ENCODE data around the gene IRF2BP1.
A peak's percentile ranks its signal among the peaks of the same experiment; 100 is the strongest.
"Not testable (repeated sequence)": the region's sequence is repeated elsewhere in the genome, so short reads cannot be mapped to it uniquely, and the experiment has no call there.

IRF2BP1 gene

GRCh38 chr19:45895983-45896599 is 10.2 kb upstream of the IRF2BP1 start:
- H3K36me3 ChIP-seq (ENCODE audit: insufficient read depth, low read length); H3K9me3 ChIP-seq (ENCODE audit: control insufficient read depth, insufficient read depth, low read length); H3K4me1 ChIP-seq (ENCODE audit: insufficient read depth, low read length); H3K9ac ChIP-seq (ENCODE audit: low read depth, low read length): not testable (repeated sequence)

- 0 out of 2 replicates have a peak, but pooled peaks cover under 1% of the 10 kb centered on the region for H3K4me1 ChIP-seq (ENCODE audit: insufficient read depth, low read length)
- no peaks in the 10 kb centered on the region for H3K9me3 ChIP-seq (ENCODE audit: control insufficient read depth, insufficient read depth, low read length)
- no peak overlapping the region for H3K9ac ChIP-seq (ENCODE audit: low read depth, low read length)
- peaks cover 3% of the 10 kb centered on the region; the same call in 1 of the 2 replicates for H3K36me3 ChIP-seq (ENCODE audit: insufficient read depth, low read length)
Observed at GRCh38 chr19:45895519-45895972, 9.6 kb upstream of the IRF2BP1 start.

- Histone ChIP-seq H3K9me3 (ENCODE audit: control insufficient read depth, insufficient read depth, low read length) (no peaks in the 10 kb centered on the region), H3K9ac (ENCODE audit: low read depth, low read length) (no peak overlapping the region), H3K4me1 (ENCODE audit: insufficient read depth, low read length) (no peaks in the 10 kb centered on the region), H3K36me3 (ENCODE audit: insufficient read depth, low read length) (no peaks in the 10 kb centered on the region)
Observed at GRCh38 chr19:45890877-45891276, 4.9 kb upstream of the IRF2BP1 start.

GRCh38 chr19:45889210-45889885 is 3.4 kb upstream of the IRF2BP1 start:
- no peaks in the 10 kb centered on the region for H3K4me1 ChIP-seq (ENCODE audit: insufficient read depth, low read length)
- H3K9me3 ChIP-seq (ENCODE audit: control insufficient read depth, insufficient read depth, low read length): no peaks in the 10 kb centered on the region
- H3K9ac ChIP-seq (ENCODE audit: low read depth, low read length): no peak overlapping the region
- no peaks in the 10 kb centered on the region for H3K36me3 ChIP-seq (ENCODE audit: insufficient read depth, low read length)

GRCh38 chr19:45887200-45887710 is 1.3 kb upstream of the IRF2BP1 start:
- H3K4me1 ChIP-seq (ENCODE audit: insufficient read depth, low read length): peaks cover under 1% of the 10 kb centered on the region; the same call in 1 of the 2 replicates

GRCh38 chr19:45886427-45887199 is 672 bp upstream of the IRF2BP1 start:
- no peaks in the 10 kb centered on the region for H3K9me3 ChIP-seq (ENCODE audit: control insufficient read depth, insufficient read depth, low read length)
- peak overlapping the region; percentile 99 for H3K9ac ChIP-seq (ENCODE audit: low read depth, low read length)
- peaks cover 7% of the 10 kb centered on the region; the same call in 1 of the 2 replicates for H3K4me1 ChIP-seq (ENCODE audit: insufficient read depth, low read length)
- no peaks in the 10 kb centered on the region for H3K36me3 ChIP-seq (ENCODE audit: insufficient read depth, low read length)

More at GRCh38 chr19:45887200-45887710, 1.3 kb upstream of the IRF2BP1 start:
- Histone ChIP-seq H3K9ac (ENCODE audit: low read depth, low read length) (peak overlapping the region; percentile 99), H3K36me3 (ENCODE audit: insufficient read depth, low read length) (no peaks in the 10 kb centered on the region), H3K9me3 (ENCODE audit: control insufficient read depth, insufficient read depth, low read length) (no peaks in the 10 kb centered on the region)

- peak overlapping the region; percentile 99; the same call in 1 of the 2 replicates for H3K9ac ChIP-seq (ENCODE audit: low read depth, low read length)
- no peaks in the 10 kb centered on the region for H3K9me3 ChIP-seq (ENCODE audit: control insufficient read depth, insufficient read depth, low read length)
- H3K4me1 ChIP-seq (ENCODE audit: insufficient read depth, low read length): peaks cover 14% of the 10 kb centered on the region
- H3K36me3 ChIP-seq (ENCODE audit: insufficient read depth, low read length): no peaks in the 10 kb centered on the region
Observed at GRCh38 chr19:45884682-45885555, 1.0 kb downstream of the IRF2BP1 start.

- H3K4me1 ChIP-seq (ENCODE audit: insufficient read depth, low read length): peaks cover 14% of the 10 kb centered on the region
- no peaks in the 10 kb centered on the region for H3K36me3 ChIP-seq (ENCODE audit: insufficient read depth, low read length)
- H3K9ac ChIP-seq (ENCODE audit: low read depth, low read length): no peak overlapping the region
- H3K9me3 ChIP-seq (ENCODE audit: control insufficient read depth, insufficient read depth, low read length): no peaks in the 10 kb centered on the region
Observed at GRCh38 chr19:45883881-45884681, 1.9 kb downstream of the IRF2BP1 start.

- no peak overlapping the region for H3K9ac ChIP-seq (ENCODE audit: low read depth, low read length)
- H3K36me3 ChIP-seq (ENCODE audit: insufficient read depth, low read length): no peaks in the 10 kb centered on the region
- no peaks in the 10 kb centered on the region for H3K9me3 ChIP-seq (ENCODE audit: control insufficient read depth, insufficient read depth, low read length)
- peaks cover 15% of the 10 kb centered on the region for H3K4me1 ChIP-seq (ENCODE audit: insufficient read depth, low read length)
Observed at GRCh38 chr19:45883586-45883880, 2.4 kb downstream of the IRF2BP1 start.

- peak overlapping the region; percentile 54 for H3K9ac ChIP-seq (ENCODE audit: low read depth, low read length)
- H3K9me3 ChIP-seq (ENCODE audit: control insufficient read depth, insufficient read depth, low read length): no peaks in the 10 kb centered on the region
- H3K36me3 ChIP-seq (ENCODE audit: insufficient read depth, low read length): no peaks in the 10 kb centered on the region
- H3K4me1 ChIP-seq (ENCODE audit: insufficient read depth, low read length): peaks cover 17% of the 10 kb centered on the region
Observed at GRCh38 chr19:45882652-45883585, 3.0 kb downstream of the IRF2BP1 start.

GRCh38 chr19:45881909-45882528 is 3.9 kb downstream of the IRF2BP1 start:
- Histone ChIP-seq H3K9me3 (ENCODE audit: control insufficient read depth, insufficient read depth, low read length) (no peaks in the 10 kb centered on the region), H3K9ac (ENCODE audit: low read depth, low read length) (peak overlapping the region; percentile 54), H3K4me1 (ENCODE audit: insufficient read depth, low read length) (peaks cover 22% of the 10 kb centered on the region), H3K36me3 (ENCODE audit: insufficient read depth, low read length) (no peaks in the 10 kb centered on the region)
